BJ (cell line): ENCODE results near the gene NPPA. TPM values are rescaled to one million over a fixed set of nuclear protein-coding genes. Genes with fewer than 3 reads are reported as not detected.

Experiments
- CTCF ChIA-PET: fragments of 350-600 bp; formaldehyde crosslinking; extraction: SDS; loops from one replicate; lab custom pipeline; 2021; ENCODE audit warnings: antibody characterized with exemption, inconsistent platforms; lab: Yijun Ruan, JAX
- POLR2A ChIA-PET: fragments of 300-600 bp; sonication (Branson Sonifier 250); formaldehyde crosslinking; extraction: SDS; loops from one replicate; lab custom pipeline; 2021; ENCODE audit warnings: antibody characterized with exemption; lab: Charles Lee
- DNase-seq: peaks from one replicate; pipeline ENCODE4 v3.0.0-alpha.2; 2011; ENCODE audit warnings: low read depth
- H3K27me3 ChIP-seq: 2 replicates; pipeline ENCODE4 v1.6.0; 2011; ENCODE audit warnings: low read length; ENCODE audit not compliant: control insufficient read depth, insufficient read depth
- H3K36me3 ChIP-seq: 2 replicates; pipeline ENCODE4 v1.5.1; 2011; ENCODE audit warnings: low read length; ENCODE audit not compliant: control insufficient read depth, insufficient read depth
- H3K4me3 ChIP-seq: 2 replicates; pipeline ENCODE4 v1.5.1; 2011; ENCODE audit warnings: low read depth, mild to moderate bottlenecking, control low read depth, low read length
- polyA plus RNA-seq: library from polyadenylated mRNA; depleted of rRNA; stranded (reverse); fragments of >200 nt; gene quantifications from 2 replicates; pipeline ENCODE4 v1.2.3, GENCODE V29; 2011
- TF ChIP-seq, protein P1 (sequence below): IDR thresholded peaks from 2 replicates; pipeline ENCODE4 v1.5.1; 2011; ENCODE audit warnings: low read depth, mild to moderate bottlenecking, control low read depth, inconsistent platforms, low read length, moderate library complexity; ENCODE audit not compliant: insufficient read depth

NPPA gene
- polyA plus RNA-seq, 1 experiment = not detected

DNA sequence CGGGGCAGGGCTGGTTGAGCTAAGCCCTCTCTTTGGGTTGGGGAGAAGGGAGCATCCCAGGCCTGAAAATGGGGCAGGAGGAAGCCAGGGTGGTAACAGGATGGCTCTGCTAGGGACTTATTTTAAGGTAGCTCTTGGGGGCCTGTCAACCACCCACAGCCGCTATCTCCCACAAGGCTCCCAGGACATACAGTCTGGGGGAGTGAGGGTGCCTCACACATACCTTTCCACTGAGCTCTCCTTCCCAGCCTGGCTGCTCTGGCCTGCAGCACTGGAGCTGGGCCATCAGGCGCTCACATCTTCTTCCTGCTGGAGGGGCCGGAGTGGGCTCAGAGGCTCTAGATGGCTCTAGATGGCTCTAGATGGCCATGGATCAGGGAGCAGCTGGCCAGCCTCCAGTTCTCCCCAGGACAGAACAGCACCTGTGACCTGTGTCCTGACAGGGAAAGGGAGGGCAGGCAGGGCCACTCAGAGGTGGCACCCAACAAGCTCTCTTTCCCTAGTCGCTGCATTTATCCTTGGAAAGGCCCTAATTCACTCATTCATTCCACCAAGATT is 22.1 kb upstream of the NPPA start:
- Histone ChIP-seq H3K4me3 (no peak overlapping the region), H3K36me3 (no peaks in the 10 kb centered on the region), H3K27me3 (peaks cover 7% of the 10 kb centered on the region)
- ChIA-PET POLR2A (no interaction called here), CTCF (interaction anchor here (1.1 to 3.0 kb wide), 4 partner anchors 24 to 33 kb away, joined by 3 to 8 read pairs (median 4); no protein-coding TSS in a partner anchor)
- DNase-seq = no peak
- TF ChIP-seq, protein P1, sequence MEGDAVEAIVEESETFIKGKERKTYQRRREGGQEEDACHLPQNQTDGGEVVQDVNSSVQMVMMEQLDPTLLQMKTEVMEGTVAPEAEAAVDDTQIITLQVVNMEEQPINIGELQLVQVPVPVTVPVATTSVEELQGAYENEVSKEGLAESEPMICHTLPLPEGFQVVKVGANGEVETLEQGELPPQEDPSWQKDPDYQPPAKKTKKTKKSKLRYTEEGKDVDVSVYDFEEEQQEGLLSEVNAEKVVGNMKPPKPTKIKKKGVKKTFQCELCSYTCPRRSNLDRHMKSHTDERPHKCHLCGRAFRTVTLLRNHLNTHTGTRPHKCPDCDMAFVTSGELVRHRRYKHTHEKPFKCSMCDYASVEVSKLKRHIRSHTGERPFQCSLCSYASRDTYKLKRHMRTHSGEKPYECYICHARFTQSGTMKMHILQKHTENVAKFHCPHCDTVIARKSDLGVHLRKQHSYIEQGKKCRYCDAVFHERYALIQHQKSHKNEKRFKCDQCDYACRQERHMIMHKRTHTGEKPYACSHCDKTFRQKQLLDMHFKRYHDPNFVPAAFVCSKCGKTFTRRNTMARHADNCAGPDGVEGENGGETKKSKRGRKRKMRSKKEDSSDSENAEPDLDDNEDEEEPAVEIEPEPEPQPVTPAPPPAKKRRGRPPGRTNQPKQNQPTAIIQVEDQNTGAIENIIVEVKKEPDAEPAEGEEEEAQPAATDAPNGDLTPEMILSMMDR = no peak

DNA sequence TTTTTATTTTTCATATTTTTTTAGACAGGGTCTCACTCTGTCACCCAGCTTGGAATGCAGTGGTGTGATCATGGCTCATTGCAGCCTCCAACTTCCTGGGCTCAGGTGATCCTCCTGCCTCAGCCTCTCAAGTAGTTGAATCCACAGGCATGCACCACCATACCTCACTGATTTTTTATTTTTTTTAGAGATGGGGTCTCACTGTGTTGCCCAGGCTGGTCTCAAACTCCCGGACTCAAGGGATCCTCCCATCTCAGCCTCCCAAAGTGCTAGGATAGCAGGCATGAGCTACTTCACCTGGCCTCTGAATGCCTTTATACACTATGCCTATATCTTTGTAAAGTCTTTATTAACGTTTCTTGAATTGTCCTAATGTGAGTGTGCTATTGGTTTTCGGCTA is 21.5 kb upstream of the NPPA start:
- ChIA-PET POLR2A (no interaction called here), CTCF (interaction anchor here (0.5 to 3.0 kb wide), 2 partner anchors 24 to 104 kb away, joined by 3 to 8 read pairs; no protein-coding TSS in a partner anchor)
- DNase-seq = no peak
- H3K4me3 ChIP-seq = no peak overlapping the region
- no peaks in the 10 kb centered on the region for H3K36me3 ChIP-seq
- peaks cover 6% of the 10 kb centered on the region for H3K27me3 ChIP-seq
- TF ChIP-seq, protein P1 = no peak

DNA sequence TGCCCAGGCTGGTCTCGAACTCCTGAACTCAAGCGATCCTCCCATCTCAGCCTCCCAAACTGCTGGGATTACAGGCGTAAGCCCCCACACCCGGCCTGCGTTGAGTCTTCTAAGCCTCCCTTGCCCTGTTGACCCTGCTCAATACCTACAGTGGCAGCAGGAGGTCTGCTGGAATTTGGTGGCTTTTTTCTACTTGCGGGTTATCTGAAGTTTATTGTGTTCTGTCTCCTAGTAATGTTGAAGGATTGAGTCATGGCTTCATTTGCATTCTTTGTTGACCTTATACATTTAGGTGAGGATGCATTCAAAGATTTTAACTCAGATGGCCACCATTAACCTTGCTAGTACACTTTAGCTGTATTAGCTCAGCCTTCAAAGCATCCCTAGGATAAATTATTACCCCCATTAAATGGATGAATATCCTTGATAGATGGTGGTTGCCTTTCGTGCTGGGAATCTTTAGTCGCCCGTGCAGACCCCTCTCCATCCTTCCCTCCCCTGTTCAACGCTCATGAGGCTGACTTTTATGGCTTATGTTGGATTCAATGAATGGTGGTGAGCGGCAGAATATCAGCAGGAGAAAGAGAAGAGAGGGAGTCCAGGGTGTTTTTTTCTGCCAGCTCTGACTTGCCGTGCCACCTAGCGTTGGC is 20.9 kb upstream of the NPPA start:
- H3K4me3 ChIP-seq = no peak overlapping the region
- H3K36me3 ChIP-seq = no peaks in the 10 kb centered on the region
- POLR2A ChIA-PET = no interaction called here
- DNase-seq = no peak
- TF ChIP-seq, protein P1 = no peak
- peaks cover 4% of the 10 kb centered on the region for H3K27me3 ChIP-seq
- CTCF ChIA-PET = interaction anchor here (1.1 kb wide), 1 partner anchor 14 kb away, joined by 4 read pairs; no protein-coding TSS in a partner anchor

DNA sequence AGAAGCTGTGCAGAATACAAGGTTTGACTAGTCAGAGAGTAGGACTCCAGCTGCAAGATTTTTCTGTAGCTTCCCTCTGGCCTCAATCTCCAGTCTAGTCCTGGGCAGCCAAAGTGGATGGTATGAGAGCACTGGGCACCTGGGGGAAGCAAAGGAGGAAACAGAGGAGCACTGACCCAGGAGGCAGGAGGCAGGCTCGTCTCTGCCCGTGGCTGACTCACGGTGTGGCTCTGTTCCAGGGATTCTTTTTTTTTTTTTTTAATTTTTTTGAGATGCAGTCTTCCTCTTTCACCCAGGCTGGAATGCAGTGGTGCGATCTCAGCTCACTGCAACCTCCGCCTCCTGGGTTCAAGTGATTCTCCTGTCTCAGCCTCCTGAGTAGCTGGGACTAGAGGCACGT is 15.3 kb upstream of the NPPA start:
- DNase-seq = no peak
- ChIA-PET CTCF (interaction anchor here (1.1 to 1.5 kb wide), 2 partner anchors 20 to 24 kb away, joined by 3 read pairs; no protein-coding TSS in a partner anchor), POLR2A (no interaction called here)
- TF ChIP-seq, protein P1 = no peak
- Histone ChIP-seq H3K27me3 (peaks cover 12% of the 10 kb centered on the region), H3K4me3 (no peak overlapping the region), H3K36me3 (no peaks in the 10 kb centered on the region)

DNA sequence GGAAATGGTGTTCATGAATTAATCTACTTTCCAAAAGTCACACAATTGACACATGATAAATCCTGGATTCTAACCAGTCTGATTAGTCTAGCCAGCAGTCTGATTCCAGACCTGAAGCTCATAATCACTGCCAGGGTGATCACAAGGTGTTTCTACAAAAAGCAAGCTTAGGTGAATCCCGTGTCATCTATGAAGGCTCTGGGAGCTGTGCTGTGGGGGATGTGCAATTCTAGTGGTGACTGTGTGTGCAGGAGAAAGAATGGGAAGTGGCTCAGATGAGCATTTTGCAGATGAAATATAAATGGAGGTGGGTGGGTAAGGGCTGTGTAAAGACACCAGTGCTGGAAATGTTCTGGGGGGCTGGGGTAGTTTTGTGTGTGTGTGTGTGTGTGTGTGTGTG is 13.0 kb upstream of the NPPA start:
- Histone ChIP-seq H3K27me3 (peaks cover 17% of the 10 kb centered on the region), H3K36me3 (no peaks in the 10 kb centered on the region), H3K4me3 (no peak overlapping the region)
- ChIA-PET CTCF (interaction anchor here (1.8 kb wide), 1 partner anchor 32 kb away, joined by 4 read pairs; no protein-coding TSS in a partner anchor), POLR2A (no interaction called here)
- DNase-seq = no peak
- TF ChIP-seq, protein P1 = no peak
